Cortex of kidney (tissue), 1 donor: ENCODE measurements around the gene MGLL.

ENCODE experiments used
- DNase-seq: peaks from one replicate; lab custom pipeline; 2025; lab: John Stamatoyannopoulos, UW

MGLL gene

DNA sequence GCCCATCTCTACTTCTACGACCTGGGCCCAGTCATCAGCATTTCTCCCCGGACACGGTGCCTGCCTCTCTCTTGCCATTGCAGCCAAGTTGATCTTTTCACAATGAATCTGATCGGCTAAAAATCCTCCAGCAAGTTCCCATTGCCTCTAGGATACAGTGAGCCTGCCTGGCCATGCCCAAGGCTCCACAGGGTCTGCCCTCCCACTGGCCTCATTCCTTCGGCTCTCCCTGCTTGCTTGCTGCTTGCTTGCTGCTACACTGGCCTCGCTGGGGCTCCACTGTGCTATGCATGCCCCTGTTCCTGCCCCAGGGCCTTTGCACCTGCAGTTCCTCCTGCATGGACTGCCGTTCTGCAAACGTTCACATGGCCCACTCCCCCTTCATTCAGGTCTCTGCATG is 147.5 kb downstream of the MGLL start:
- no peak for DNase-seq

DNA sequence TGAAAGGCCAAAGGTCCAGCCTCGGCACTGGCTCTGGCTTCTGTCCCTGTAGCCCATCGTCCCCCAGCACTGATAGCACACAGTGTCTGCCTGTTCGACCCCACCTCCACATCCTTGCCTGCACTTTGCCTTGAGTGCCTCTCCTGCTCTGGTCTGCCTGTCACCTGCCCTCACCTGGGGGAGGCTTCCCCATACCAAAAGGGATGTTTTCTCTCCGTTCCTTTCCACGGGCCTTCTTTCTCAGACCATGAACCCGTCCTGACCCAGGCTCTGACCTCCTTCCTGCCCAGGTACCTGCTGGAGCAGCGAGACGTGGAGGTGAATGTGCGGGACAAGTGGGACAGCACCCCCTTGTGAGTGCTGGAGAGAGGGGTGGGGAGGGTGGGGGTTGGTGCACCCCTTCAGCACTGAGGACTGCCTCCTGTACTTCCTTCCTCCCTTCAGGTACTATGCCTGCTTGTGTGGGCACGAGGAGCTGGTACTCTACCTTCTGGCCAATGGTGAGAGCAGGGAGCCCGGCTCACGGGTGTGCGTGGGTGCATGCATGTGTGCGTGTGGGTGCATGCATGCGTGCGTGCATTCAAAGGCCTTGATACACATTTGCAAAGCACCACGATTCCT is 148.1 kb downstream of the MGLL start:
- no peak for DNase-seq

GRCh38 chr3:127673191-127674100 is 148.9 kb downstream of the MGLL start:
- no peak for DNase-seq

GRCh38 chr3:127672429-127673190 is 149.7 kb downstream of the MGLL start, which contains the start of gene ABTB1:
Gene ABTB1, plus strand, starts transcription at chr3:127672952. Its CDS starts 74 bp downstream, at chr3:127673026.
- no peak for DNase-seq

GRCh38 chr3:127671523-127672428 is 150.5 kb downstream of the MGLL start:
- no peak for DNase-seq

- no peak for DNase-seq
Measured at GRCh38 chr3:127670761-127671522, 151.4 kb downstream of the MGLL start.

DNA sequence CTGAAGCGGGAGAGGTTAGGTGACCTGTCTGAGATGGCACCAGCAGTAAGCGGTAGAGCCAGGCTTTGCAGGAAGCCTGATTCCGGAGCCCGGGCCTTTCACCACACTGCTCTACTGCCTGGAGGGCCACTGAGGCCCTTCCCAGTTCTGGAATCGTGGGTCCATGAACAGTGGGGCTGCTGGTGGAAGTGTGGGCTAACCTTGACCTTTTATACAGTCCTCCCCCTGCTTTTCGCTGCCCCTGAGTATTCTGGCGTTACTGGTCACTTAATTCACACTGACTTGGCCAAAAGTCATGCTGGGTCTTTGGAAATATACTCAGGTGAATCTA is 152.1 kb downstream of the MGLL start:
- no peak for DNase-seq

- DNase-seq, result no peak
Measured at GRCh38 chr3:127669541-127670228, 152.6 kb downstream of the MGLL start.

GRCh38 chr3:127668906-127669305 is 153.4 kb downstream of the MGLL start:
- DNase-seq, result no peak

DNA sequence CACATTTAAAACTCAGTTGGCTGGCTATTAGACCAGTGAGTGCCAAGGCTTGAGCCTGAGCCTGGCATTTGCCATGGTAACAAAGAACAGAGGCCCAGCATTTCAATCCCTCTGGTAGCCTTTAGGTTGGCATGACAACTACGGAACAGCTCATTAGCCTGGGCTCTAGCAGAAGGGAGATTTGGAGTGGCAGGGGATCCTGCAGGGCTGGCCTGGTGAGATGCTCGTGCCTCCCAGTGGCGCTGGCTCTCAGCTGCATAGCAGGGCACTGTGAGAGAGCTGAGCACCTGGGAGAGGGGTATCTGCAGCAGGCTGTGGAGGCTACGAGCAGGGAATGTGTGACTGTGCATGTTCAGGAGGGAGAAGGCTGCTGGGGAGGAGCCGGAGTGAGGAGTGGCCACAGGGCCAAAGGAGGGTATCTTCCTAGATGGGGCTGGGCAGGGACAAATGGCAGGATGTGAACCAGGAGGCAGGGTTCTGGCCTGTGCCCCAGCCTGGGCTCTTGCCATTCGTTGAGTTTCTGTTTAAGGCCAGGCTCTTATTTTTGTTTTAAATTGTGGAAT is 155.1 kb downstream of the MGLL start:
- no peak for DNase-seq

DNA sequence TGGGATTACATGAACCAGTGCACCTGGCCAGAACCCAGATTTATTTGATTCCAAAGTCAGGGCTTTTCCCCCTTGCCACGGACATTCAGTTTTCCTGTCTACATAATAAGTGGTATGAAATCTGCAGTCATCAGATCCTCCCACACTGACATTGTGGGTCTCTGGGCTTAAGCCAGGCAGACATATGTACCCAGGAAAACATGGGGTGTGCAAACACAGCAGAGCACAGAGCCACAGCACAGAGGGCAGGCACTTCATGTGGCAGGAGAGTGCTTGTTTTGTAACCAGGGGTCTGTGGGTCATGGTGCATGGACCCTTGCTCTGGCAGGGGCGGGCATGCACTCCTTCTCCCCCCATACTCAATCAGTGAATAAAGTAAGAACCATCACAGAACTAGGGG is 155.6 kb downstream of the MGLL start:
- no peak for DNase-seq

DNA sequence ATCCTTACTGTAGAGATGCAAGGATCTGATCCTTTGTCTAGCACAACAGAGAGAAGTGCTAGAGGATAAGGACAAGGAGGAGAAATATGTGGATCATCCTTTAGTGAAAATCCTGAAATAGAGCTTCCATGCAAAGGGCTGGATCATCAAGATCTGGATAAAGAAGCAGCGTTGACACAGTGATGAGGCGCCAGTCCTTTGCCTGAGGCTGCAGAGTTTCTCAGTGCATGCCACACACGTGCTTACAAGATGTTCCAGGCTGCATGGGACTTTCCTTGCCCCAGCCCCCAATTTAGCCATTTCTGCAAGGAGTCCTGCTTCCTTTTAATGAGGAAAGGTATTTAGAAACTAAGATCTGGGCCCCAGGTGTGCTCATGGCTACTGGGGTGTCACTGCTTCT is 156.7 kb downstream of the MGLL start:
- DNase-seq, result no peak

DNA sequence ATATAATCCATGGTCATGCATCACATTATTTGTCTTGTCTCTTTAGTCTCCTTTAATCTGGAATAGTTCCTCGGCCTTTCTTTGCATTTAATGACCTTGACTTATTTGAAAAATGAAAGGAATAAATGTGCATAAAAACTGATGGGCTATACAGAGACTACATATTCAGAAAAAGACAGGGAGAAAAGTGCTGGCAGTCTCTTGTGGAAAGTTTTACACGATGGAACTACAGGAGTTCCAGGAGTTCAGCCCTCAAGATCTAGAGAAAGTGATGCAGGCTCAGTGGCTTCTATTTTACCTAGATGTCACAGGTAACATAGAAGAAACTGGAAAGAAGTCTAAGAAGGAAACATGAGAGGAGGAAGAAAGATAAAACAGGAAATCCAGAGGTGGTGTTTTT is 157.2 kb downstream of the MGLL start:
- no peak for DNase-seq

GRCh38 chr3:127663151-127663550 is 159.2 kb downstream of the MGLL start:
- no peak for DNase-seq

- no peak for DNase-seq
Measured at GRCh38 chr3:127662001-127662469, 160.3 kb downstream of the MGLL start.

DNA sequence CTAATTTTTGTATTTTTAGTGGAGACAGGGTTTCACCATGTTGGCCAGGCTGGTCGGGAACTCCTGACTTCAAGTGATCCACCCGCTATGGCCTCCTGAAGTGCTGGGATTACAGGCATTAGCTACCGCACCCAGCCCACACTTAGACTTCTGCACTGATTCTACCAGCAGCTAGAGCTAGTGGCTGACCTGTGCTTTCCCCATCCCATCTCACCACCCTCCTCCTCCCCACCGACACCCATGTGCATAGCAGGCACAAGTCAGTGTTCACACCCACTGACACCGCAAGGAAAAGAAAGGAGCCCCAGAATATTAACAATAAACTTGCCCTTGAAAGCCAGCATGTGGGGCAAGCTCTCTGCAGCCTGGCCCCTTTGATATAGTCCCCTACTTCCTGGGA is 160.7 kb downstream of the MGLL start:
- DNase-seq, result no peak

DNA sequence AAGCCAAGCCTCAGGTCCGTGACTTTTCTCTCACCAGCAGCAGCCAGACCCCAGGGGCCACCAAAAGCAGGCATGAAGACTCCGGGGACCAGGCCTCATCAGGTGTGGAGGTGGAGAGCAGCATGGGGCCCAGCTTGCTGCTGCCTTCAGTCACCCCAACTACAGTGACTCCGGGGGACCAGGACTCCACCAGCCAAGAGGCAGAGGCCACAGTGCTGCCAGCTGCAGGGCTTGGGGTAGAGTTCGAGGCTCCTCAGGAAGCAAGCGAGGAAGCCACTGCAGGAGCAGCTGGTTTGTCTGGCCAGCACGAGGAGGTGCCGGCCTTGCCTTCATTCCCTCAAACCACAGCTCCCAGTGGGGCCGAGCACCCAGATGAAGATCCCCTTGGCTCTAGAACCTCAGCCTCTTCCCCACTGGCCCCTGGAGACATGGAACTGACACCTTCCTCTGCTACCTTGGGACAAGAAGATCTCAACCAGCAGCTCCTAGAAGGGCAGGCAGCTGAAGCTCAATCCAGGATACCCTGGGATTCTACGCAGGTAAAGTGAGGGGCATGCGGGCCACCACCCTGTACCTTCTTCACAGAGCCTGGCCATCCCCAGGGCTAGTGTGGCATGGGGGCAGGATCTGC is 161.6 kb downstream of the MGLL start:
- no peak for DNase-seq

- DNase-seq, result no peak
Measured at GRCh38 chr3:127658234-127658633, 164.1 kb downstream of the MGLL start.

GRCh38 chr3:127656906-127657305 is 165.4 kb downstream of the MGLL start:
- DNase-seq, result no peak
